Epithelial cell of proximal tubule (primary cell): ENCODE results near the gene PNPLA6. TPM values are rescaled to one million over a fixed set of nuclear protein-coding genes. Genes with fewer than 3 reads are reported as not detected.

Source experiments
- DNase-seq: peaks from one replicate; pipeline ENCODE4 v3.0.0-alpha.2; 2011; ENCODE audit warnings: low read depth
- H3K4me3 ChIP-seq: 2 replicates; pipeline ENCODE4 v1.5.1; 2011; ENCODE audit warnings: low read depth, mild to moderate bottlenecking, low read length
- CTCF ChIP-seq: conservative IDR thresholded peaks from 2 replicates; pipeline ENCODE4 v1.5.1; 2012; ENCODE audit warnings: low read depth, mild to moderate bottlenecking, low read length
- total RNA-seq: library from RNA; depleted of rRNA; stranded (reverse); fragments of >200 nt; gene quantifications from 2 replicates; pipeline ENCODE4 v1.2.3, GENCODE V29; 2015

The PNPLA6 gene
- total RNA-seq, 1 donor from 2014 or later, result 129 TPM

GRCh38 chr19:7505682-7506384, 29.7 kb upstream of the PNPLA6 start:
- DNase-seq, result no peak
- H3K4me3 ChIP-seq, result peak overlapping the region; percentile 46
- no peak for TF ChIP-seq CTCF

GRCh38 chr19:7506385-7507328, 28.9 kb upstream of the PNPLA6 start:
- peak overlapping the region; percentile 37 for H3K4me3 ChIP-seq
- TF ChIP-seq CTCF, result no peak
- peak; percentile 88 for DNase-seq

GRCh38 chr19:7507884-7508283, 27.6 kb upstream of the PNPLA6 start:
- no peak for TF ChIP-seq CTCF
- DNase-seq, result no peak
- no peak overlapping the region for H3K4me3 ChIP-seq

- no peak for TF ChIP-seq CTCF
- no peak for DNase-seq
- H3K4me3 ChIP-seq, result no peak overlapping the region
Observed at GRCh38 chr19:7509625-7510024, 25.9 kb upstream of the PNPLA6 start.

GRCh38 chr19:7512400-7512851, 23.1 kb upstream of the PNPLA6 start:
- DNase-seq, result no peak
- no peak overlapping the region for H3K4me3 ChIP-seq
- no peak for TF ChIP-seq CTCF

GRCh38 chr19:7513809-7514642, 21.5 kb upstream of the PNPLA6 start:
- H3K4me3 ChIP-seq, result no peak overlapping the region
- no peak for DNase-seq
- TF ChIP-seq CTCF, result no peak
